HG03565 (cell line): ENCODE measurements around the gene ANGPTL3.

Source experiments
- ATAC-seq: cut with Tn5 transposase; IDR thresholded peaks from one replicate; pipeline ENCODE4 v1.9.1; 2021; ENCODE audit warnings: mild to moderate bottlenecking, moderate library complexity; ENCODE audit not compliant: unreplicated experiment

The ANGPTL3 gene

GRCh38 chr1:62621907-62622306 is 24.6 kb downstream of the ANGPTL3 start:
- peak; percentile 96 for ATAC-seq

- ATAC-seq = peak; percentile 60
Observed at GRCh38 chr1:62625415-62625814, 28.1 kb downstream of the ANGPTL3 start.

GRCh38 chr1:62628506-62628905 is 31.2 kb downstream of the ANGPTL3 start:
- no peak for ATAC-seq

- no peak for ATAC-seq
Observed at GRCh38 chr1:62637392-62638105, 40.2 kb downstream of the ANGPTL3 start.

- ATAC-seq = no peak
Observed at GRCh38 chr1:62643283-62643682, 46.0 kb downstream of the ANGPTL3 start.

GRCh38 chr1:62652387-62652786 is 55.1 kb downstream of the ANGPTL3 start:
- no peak for ATAC-seq

GRCh38 chr1:62654744-62655143 is 57.4 kb downstream of the ANGPTL3 start:
- ATAC-seq = no peak
